OCI-LY3 (cell line): ENCODE results near the gene CYB561D1.
"Not testable (repeated sequence)": the region's sequence is repeated elsewhere in the genome, so short reads cannot be mapped to it uniquely, and the experiment has no call there.

ENCODE experiments used
- CTCF ChIP-seq: fragments of 200-600, 300-600 bp; sonication (generic); IDR thresholded peaks from 2 replicates; pipeline ENCODE4 v1.5.1; 2014; ENCODE audit warnings: antibody characterized with exemption, low read length, low read depth
- EZH2phosphoT487 ChIP-seq: fragments of 200-600 bp; shearing (Covaris generic); IDR thresholded peaks from 2 replicates; pipeline ENCODE4 v1.6.1; 2018; ENCODE audit warnings: antibody characterized with exemption, mixed run types, low read depth

- TF ChIP-seq CTCF, EZH2phosphoT487: not testable (repeated sequence)
Measured at GRCh38 chr1:109445949-109446695, 47.8 kb upstream of the CYB561D1 start.
